ENCODE results near the gene FOXL2.

FOXL2 gene

DNA sequence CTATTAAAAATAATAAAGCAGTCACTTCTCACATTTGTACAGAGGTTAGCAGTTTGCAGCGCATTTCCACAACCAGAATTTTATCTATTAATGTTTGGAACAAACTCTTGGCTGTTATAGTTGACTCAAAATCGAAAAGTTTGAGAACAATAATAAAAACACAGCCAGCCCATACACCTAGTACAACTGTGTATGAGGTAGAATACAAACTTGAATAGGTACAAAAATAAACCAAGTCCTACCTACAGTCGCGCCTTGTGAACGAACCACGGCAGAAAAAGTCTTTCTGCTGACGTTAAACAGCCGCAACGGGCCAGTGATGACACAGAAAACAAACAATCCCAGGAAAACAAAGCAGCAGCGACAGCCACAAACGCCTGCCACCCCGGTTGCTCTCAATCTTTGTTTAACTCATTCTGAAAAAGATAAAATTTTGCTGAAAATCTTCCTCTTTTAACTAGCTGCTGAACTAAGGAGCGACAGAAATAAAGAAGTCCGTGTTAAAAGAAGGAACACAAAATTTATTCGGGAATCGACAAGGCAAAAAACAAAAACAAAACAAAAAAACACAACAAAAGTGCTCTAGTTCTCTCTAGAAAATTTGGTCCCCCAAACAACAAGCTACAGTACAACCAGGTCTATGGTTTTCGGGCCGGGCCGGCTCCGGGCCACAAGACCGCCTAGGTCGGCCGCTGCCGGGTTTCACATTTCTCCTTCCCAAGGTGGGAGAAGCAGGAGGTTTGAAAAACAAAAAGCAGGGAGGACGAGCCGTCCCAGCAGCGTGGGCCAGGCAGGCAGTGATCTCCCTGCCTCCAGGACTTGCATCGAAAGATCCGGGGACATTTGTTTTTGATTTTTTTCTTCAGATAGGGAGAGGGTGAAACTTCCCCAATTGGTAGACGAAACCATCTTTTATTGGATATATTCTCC, 2.9 kb downstream of the FOXL2 start:
- no peak for DNase-seq (ENCODE audit: low spot score)
- in situ Hi-C loops (cut with MboI; ENCODE audit: low pct_unique_long_range_greater_than_20kb, low sequenced_read_pairs, unreplicated experiment) = loop anchor here (25.0 kb wide), 2 partner anchors 368 to 482 kb away; no protein-coding TSS in a partner anchor
- TF ChIP-seq, protein P1, sequence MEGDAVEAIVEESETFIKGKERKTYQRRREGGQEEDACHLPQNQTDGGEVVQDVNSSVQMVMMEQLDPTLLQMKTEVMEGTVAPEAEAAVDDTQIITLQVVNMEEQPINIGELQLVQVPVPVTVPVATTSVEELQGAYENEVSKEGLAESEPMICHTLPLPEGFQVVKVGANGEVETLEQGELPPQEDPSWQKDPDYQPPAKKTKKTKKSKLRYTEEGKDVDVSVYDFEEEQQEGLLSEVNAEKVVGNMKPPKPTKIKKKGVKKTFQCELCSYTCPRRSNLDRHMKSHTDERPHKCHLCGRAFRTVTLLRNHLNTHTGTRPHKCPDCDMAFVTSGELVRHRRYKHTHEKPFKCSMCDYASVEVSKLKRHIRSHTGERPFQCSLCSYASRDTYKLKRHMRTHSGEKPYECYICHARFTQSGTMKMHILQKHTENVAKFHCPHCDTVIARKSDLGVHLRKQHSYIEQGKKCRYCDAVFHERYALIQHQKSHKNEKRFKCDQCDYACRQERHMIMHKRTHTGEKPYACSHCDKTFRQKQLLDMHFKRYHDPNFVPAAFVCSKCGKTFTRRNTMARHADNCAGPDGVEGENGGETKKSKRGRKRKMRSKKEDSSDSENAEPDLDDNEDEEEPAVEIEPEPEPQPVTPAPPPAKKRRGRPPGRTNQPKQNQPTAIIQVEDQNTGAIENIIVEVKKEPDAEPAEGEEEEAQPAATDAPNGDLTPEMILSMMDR (IDR thresholded peaks at IDR 0.05; ENCODE audit: extremely low read depth, insufficient read depth, missing control alignments) = no peak

DNA sequence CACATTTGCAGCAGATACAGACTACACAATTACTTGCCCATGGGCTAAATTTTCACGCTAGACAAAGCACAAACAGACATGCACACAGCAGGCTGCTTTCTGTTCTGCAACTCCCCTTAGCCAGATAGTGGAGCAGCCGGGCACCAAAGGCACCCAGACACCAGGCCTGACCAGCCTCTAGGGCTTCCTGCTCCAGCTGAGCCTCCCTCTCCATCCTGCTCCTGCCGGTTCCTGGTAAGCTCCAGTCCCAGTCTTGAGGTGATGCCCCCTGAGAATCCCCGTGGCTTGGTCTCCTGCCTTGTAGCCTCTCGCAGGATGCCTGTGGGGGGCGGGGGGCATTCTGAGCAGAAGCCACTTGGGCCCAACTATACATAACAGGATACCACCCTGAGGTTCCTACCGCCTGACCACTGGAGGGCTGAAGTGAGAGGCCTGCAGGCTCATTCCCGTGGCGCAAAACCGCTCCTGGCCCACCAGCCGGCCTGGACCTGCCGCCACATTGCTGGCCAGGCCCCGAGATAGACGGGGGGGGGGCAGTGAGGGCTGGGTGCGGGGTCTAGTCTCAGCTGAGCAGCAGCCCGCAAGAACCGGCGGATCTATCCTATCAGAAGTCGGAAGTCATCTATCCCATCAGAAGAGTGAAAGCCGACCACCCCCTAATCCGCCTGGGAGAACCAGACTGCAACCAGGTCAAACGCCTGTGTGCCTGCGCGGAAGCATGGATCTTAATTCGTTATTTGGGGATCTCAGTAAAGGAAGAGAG, 3.9 kb downstream of the FOXL2 start:
- in situ Hi-C loops (cut with MboI; ENCODE audit: low pct_unique_long_range_greater_than_20kb, low sequenced_read_pairs, unreplicated experiment) = loop anchor here (25.0 kb wide), 2 partner anchors 369 to 481 kb away; no protein-coding TSS in a partner anchor
- TF ChIP-seq, protein P1 (IDR thresholded peaks at IDR 0.05; ENCODE audit: extremely low read depth, insufficient read depth, missing control alignments) = no peak
- DNase-seq (ENCODE audit: low spot score) = no peak

DNA sequence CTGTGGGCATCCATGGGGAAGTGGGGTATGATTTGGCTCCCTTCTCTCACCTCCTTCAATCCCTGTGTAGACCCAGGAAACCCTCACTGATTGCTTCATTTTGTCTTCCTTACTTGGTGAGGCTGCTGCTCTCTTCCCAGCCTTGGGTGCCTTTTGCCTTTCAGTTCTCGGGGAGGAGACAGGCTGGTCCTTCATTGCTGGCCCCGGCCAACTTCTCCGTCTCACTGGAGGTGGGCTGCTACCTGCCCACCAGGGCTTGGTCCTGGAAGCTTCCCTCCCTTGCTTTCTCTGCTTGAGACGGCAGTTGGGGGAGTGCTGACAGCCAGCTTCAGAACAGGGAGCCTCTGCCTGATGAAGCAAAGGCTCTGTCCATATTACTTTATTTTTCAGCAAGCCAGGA, 4.7 kb downstream of the FOXL2 start:
- DNase-seq (ENCODE audit: low spot score) = no peak
- in situ Hi-C loops (cut with MboI; ENCODE audit: low pct_unique_long_range_greater_than_20kb, low sequenced_read_pairs, unreplicated experiment) = loop anchor here (25.0 kb wide), 2 partner anchors 370 to 480 kb away; no protein-coding TSS in a partner anchor

DNA sequence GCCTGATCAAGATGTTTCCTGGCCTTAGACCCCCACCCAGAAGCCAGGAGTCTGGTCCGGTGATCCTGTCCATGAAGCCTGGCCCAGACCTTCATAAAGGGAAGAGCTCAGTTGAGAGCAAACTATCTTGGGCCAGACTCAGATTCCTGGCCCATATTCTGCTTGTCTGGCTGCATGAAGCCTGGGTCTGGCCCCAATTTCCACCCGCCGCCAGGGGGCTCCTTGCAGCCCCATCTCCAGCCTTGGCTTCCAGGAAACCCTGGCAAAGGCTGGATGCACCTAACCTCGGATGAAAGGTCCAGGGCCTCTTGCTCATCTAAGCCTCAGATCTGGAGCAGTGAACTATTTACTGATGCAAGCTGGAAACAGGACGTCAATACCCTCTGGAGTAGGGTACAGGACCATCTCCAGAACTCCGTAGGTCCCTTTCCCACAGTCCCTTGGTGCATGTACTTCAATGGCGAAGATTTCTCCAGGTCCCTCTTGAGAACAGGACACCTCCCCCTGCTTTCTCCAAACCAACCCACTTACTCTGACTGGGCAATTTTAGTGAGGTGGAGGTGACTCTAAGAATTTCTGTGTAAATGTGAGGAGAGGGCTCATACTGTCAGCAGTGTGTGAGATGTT, 5.6 kb downstream of the FOXL2 start:
- no peak for DNase-seq (ENCODE audit: low spot score)
- in situ Hi-C loops (cut with MboI; ENCODE audit: low pct_unique_long_range_greater_than_20kb, low sequenced_read_pairs, unreplicated experiment) = loop anchor here (25.0 kb wide), 2 partner anchors 371 to 479 kb away; no protein-coding TSS in a partner anchor
- TF ChIP-seq, protein P1 (IDR thresholded peaks at IDR 0.05; ENCODE audit: extremely low read depth, insufficient read depth, missing control alignments) = peak; percentile 59

More for the DNA sequence above, 4.7 kb downstream of the FOXL2 start:
- TF ChIP-seq, protein P1 (IDR thresholded peaks at IDR 0.05; ENCODE audit: extremely low read depth, insufficient read depth, missing control alignments) = no peak

DNA sequence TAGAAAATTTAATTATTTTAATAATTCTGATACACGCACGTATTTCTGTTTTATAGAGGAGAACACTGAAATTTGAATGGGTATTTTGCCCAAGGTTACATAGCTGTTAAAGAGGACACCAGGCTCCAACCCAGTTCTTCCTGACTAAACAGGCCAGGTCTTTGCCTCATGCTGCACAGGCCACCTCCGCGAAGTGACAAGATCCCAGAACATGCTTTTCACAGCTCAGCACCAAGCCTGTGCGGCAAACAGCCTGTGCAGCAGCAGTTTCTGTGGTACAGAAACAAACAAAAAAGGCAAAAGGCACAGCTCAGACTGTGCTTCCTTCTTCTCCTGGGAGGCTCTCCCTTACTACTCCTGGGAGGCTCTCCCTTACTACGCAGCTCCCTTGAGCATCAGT, 6.5 kb downstream of the FOXL2 start:
- in situ Hi-C loops (cut with MboI; ENCODE audit: low pct_unique_long_range_greater_than_20kb, low sequenced_read_pairs, unreplicated experiment) = loop anchor here (25.0 kb wide), 2 partner anchors 372 to 478 kb away; no protein-coding TSS in a partner anchor
- TF ChIP-seq, protein P1 (IDR thresholded peaks at IDR 0.05; ENCODE audit: extremely low read depth, insufficient read depth, missing control alignments) = no peak
- no peak for DNase-seq (ENCODE audit: low spot score)
